ENCODE data around the gene XPO6. TPM values are rescaled to one million over a fixed set of nuclear protein-coding genes. Genes with fewer than 3 reads are reported as not detected.

XPO6 gene
- total and polyA plus RNA-seq, 7 donors = 16.7 to 46.5 (median 26.4) TPM

DNA sequence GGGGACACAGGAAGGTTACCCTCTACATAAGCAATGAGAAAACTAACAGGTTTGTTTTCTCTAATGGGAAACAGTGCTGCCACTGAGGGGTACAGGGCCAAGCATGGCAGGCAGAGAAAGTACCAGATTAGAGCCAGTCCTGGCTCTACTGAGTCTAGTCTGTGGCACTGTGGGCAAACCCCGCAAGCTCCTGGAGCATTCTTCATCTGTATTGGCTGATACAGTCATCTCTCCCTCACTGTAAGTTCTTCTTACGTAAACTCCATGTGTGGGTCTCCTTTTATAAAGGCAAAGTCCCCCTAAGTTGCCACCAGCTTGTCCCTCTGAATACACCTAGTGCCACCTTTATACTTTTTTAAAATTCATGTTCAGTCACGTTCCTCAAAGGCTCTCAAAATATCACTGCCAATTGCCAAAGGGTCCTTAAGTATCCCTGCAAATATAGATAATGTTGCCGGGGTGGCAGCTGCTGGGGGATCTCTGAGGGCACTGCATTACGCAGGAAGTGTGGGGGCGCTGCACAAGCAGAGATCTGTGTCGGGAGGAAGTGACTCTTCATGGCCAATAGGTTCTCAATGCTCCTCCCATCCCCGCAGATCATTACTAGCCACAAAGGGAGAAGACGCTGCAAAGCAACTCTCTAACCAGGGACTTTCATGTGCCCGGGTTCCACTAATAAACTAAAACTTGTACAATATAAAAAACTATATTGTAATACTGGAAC is 18.8 kb downstream of the XPO6 start:
- no peaks in the 10 kb centered on the region for H3K27me3 ChIP-seq (ENCODE audit: insufficient read depth in 3 of 3, low read length in 2 of 3)
- WGBS, 3 donors = 78 to 86% (median 83%) methylated on average over 10 of the region's 10 CpGs
- peaks cover 9% of the 10 kb centered on the region for H3K4me1 ChIP-seq
- H3K27ac ChIP-seq = no peak overlapping the region
- DNase-seq (no peak), ATAC-seq (no peak)
- TF ChIP-seq, protein P1, sequence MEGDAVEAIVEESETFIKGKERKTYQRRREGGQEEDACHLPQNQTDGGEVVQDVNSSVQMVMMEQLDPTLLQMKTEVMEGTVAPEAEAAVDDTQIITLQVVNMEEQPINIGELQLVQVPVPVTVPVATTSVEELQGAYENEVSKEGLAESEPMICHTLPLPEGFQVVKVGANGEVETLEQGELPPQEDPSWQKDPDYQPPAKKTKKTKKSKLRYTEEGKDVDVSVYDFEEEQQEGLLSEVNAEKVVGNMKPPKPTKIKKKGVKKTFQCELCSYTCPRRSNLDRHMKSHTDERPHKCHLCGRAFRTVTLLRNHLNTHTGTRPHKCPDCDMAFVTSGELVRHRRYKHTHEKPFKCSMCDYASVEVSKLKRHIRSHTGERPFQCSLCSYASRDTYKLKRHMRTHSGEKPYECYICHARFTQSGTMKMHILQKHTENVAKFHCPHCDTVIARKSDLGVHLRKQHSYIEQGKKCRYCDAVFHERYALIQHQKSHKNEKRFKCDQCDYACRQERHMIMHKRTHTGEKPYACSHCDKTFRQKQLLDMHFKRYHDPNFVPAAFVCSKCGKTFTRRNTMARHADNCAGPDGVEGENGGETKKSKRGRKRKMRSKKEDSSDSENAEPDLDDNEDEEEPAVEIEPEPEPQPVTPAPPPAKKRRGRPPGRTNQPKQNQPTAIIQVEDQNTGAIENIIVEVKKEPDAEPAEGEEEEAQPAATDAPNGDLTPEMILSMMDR (IDR thresholded peaks at IDR 0.05) = no peak
- H3K9me3 ChIP-seq = no peaks in the 10 kb centered on the region
- intact Hi-C loops (cut with DNase I) = no loop called here
- peaks cover 0 to 26% of the 10 kb centered on the region in 2 donors for H3K36me3 ChIP-seq (ENCODE audit: insufficient read depth in 1 of 2, low read depth in 1 of 2)
- H3K4me3 ChIP-seq = no peak overlapping the region

DNA sequence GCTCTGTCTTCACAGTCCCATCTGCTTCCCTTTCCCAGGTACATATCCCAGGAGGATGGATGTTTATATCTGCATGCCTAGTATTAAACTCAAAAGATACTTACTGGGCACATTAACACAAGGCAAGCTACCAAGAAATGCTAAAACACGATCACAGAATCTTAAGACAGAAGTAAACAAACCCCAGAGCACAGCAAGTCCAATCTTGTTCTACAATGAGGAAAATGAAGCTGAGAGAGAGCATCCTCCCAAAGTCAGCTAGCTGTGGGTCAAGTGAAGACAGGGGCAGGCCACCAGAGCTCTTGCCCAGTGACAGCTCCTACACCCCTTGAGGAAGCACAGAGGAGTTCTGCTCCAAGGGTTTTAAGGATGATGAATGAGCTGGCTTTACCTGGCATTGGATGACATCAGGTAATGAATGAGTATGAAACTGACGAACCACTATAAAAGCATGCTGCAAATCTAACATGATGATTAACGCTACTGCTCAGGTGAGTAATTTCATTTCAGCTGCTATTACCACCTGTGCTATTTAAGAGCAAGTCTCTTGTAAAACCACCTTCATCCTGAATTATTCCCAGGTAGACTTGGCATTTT is 20.3 kb downstream of the XPO6 start:
- H3K27ac ChIP-seq = no peak overlapping the region
- intact Hi-C loops (cut with DNase I) = no loop called here
- no peaks in the 10 kb centered on the region for H3K27me3 ChIP-seq (ENCODE audit: insufficient read depth in 3 of 3, low read length in 2 of 3)
- no peak overlapping the region for H3K4me3 ChIP-seq
- ATAC-seq (no peak), DNase-seq (no peak)
- 76 to 88% (median 76%) methylated on average over 3 of the region's 3 CpGs for WGBS, 3 donors
- peaks cover 0 to 26% of the 10 kb centered on the region in 2 donors for H3K36me3 ChIP-seq (ENCODE audit: insufficient read depth in 1 of 2, low read depth in 1 of 2)
- peaks cover 18% of the 10 kb centered on the region for H3K4me1 ChIP-seq
- H3K9me3 ChIP-seq = no peaks in the 10 kb centered on the region
- TF ChIP-seq, protein P1 (IDR thresholded peaks at IDR 0.05) = no peak

DNA sequence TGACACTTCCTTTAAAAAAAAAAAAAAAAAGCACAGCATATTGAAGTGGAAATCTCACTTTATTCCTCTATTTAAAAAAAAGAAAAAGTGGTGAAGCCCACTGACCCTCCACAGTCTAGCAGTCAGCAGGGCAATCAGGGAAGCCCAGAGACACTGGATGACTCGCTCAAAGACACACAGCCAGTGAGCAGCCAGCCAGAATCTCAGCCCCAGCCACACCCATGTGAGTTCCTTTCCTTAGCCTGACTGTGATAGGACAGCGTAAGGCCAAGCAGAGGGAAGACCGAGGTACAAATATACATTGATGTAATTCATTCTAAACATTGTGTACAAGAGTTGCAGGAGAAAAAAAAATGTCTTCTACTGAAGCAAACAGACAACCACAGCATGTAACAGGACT is 22.5 kb downstream of the XPO6 start:
- Histone ChIP-seq H3K27ac (no peak overlapping the region), H3K4me3 (no peak overlapping the region), H3K27me3 (ENCODE audit: insufficient read depth in 3 of 3, low read length in 2 of 3) (no peaks in the 10 kb centered on the region), H3K9me3 (no peaks in the 10 kb centered on the region), H3K36me3 (ENCODE audit: insufficient read depth in 1 of 2, low read depth in 1 of 2) (peaks cover 0 to 17% of the 10 kb centered on the region in 2 donors), H3K4me1 (peaks cover 18% of the 10 kb centered on the region)
- intact Hi-C loops (cut with DNase I) = no loop called here
- no peak for DNase-seq
- ATAC-seq = no peak
- WGBS, 3 donors = 81 to 93% (median 88%) methylated on average over 3 of the region's 3 CpGs
- TF ChIP-seq, protein P1 (IDR thresholded peaks at IDR 0.05) = no peak

DNA sequence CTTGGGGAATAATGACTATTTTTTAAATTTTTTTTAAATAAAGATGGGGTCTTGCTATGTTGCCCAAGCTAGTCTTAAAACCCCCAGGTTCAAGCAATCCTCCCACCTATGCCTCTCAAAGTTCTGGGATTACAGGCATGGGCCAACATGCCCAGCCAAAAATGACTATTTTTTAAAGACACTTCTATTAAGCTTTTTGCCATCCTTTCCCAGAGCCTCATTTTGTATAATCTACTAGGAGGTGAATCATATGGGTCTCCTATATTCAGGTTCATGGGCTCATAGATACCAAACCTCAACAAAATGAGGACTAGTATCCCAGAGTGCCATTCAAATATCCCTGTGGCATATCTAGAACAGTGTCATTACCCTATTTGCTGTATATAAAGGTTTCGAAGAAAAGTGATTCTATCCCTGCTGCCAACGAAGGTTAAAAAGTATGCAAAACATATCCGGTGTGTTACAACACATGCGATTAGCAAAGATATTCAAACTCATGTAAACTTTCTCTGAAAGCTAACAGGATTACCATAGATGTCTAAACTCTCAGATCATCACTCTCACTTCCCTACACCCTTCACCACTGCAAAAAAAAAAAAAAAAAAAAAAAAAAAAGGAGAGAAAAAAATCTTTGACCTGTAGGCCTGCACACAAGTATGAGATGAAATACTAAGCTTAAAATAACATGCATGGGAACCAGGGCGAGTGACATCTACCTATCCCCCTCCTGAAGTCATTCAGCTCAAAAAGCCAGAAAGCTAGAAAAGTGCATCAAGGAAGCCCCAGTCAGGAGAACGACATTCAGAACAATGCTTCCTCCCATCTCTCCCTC is 23.5 kb downstream of the XPO6 start:
- Histone ChIP-seq H3K27ac (no peak overlapping the region), H3K4me3 (no peak overlapping the region), H3K9me3 (no peaks in the 10 kb centered on the region), H3K36me3 (ENCODE audit: insufficient read depth in 1 of 2, low read depth in 1 of 2) (peaks cover 0 to 17% of the 10 kb centered on the region in 2 donors), H3K27me3 (ENCODE audit: insufficient read depth in 3 of 3, low read length in 2 of 3) (no peaks in the 10 kb centered on the region), H3K4me1 (peaks cover 18% of the 10 kb centered on the region)
- ATAC-seq = no peak
- intact Hi-C loops (cut with DNase I) = no loop called here
- WGBS, 3 donors = 79 to 93% (median 84%) methylated on average over 6 of the region's 6 CpGs
- TF ChIP-seq, protein P1 (IDR thresholded peaks at IDR 0.05) = no peak
- DNase-seq = no peak

All from psoas muscle (tissue), 8 donors.